ENCODE measurements around the gene BOD1.

BOD1 gene

GRCh38 chr5:173638126-173639040 is 21.9 kb upstream of the BOD1 start:
- DNase-seq: no peak

- DNase-seq: no peak
These were observed 20.9 kb upstream of the BOD1 start for GRCh38 chr5:173637340-173637739.

GRCh38 chr5:173634465-173634983 is 18.1 kb upstream of the BOD1 start:
- DNase-seq: no peak

GRCh38 chr5:173633304-173633703 is 16.9 kb upstream of the BOD1 start:
- DNase-seq: no peak

- no peak for DNase-seq
These were observed 15.0 kb upstream of the BOD1 start for GRCh38 chr5:173631478-173631877.

- no peak for DNase-seq
These were observed 14.4 kb upstream of the BOD1 start for GRCh38 chr5:173630724-173631365.

GRCh38 chr5:173629628-173630027 is 13.2 kb upstream of the BOD1 start:
- DNase-seq: no peak

- no peak for DNase-seq
These were observed 12.1 kb upstream of the BOD1 start for GRCh38 chr5:173628501-173628900.

GRCh38 chr5:173627860-173628392 is 11.5 kb upstream of the BOD1 start:
- DNase-seq: no peak

GRCh38 chr5:173627271-173627670 is 10.8 kb upstream of the BOD1 start:
- DNase-seq: no peak

GRCh38 chr5:173626505-173626820 is 10.0 kb upstream of the BOD1 start:
- DNase-seq: no peak

GRCh38 chr5:173625673-173626504 is 9.4 kb upstream of the BOD1 start:
- no peak for DNase-seq

- no peak for DNase-seq
These were observed 8.8 kb upstream of the BOD1 start for GRCh38 chr5:173625261-173625660.

GRCh38 chr5:173624282-173624681 is 7.8 kb upstream of the BOD1 start:
- DNase-seq: no peak

GRCh38 chr5:173623789-173624188 is 7.3 kb upstream of the BOD1 start:
- DNase-seq: no peak

GRCh38 chr5:173623296-173623771 is 6.9 kb upstream of the BOD1 start:
- no peak for DNase-seq

GRCh38 chr5:173622183-173623047 is 6.0 kb upstream of the BOD1 start:
- no peak for DNase-seq

GRCh38 chr5:173620784-173621183 is 4.3 kb upstream of the BOD1 start:
- no peak for DNase-seq

GRCh38 chr5:173618927-173619519 is 2.6 kb upstream of the BOD1 start:
- DNase-seq: no peak

GRCh38 chr5:173615884-173616576 is 420 bp downstream of the BOD1 start:
- peak; percentile 70 for DNase-seq

- DNase-seq: no peak
These were observed 1.9 kb downstream of the BOD1 start for GRCh38 chr5:173614591-173614990.
